ENCODE data around the gene SETD3.

- TF ChIP-seq CTCF (IDR thresholded peaks at IDR 0.05) (no peak), EP300 (IDR thresholded peaks at IDR 0.05) (no peak), POLR2A (IDR thresholded peaks at IDR 0.05; ENCODE audit: low read depth) (no peak), POLR2AphosphoS5 (IDR thresholded peaks at IDR 0.05) (no peak)
These were observed 29.4 kb upstream of the SETD3 start for GRCh38 chr14:99509871-99510555.
